ENCODE results near the gene CTNNBL1.

The CTNNBL1 gene

DNA sequence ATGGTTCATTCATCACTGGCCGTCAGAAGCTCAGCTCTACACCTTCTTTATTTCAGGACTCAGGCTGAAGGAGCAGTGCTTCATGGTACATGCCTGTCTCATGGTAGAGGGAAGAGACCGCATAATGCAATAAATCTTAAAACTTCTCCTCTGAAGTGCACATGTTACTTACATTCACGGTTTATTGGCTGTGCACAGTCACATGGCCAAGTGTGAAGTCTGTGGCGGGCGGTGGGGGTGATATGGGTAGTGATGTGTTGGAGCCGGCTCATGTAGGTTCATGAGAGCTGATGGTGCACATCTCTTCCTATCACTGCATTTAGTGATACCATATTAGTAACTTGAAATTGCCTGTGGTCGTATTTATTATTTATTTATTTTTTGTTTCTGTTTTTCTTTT is 102.9 kb downstream of the CTNNBL1 start:
- Histone ChIP-seq H3K4me2 (ENCODE audit: low read length) (no peak overlapping the region), H3K27ac (ENCODE audit: low read depth, low read length) (no peak overlapping the region), H4K8ac (ENCODE audit: low read depth, low read length) (no peak overlapping the region), H3K9me3 (ENCODE audit: insufficient read depth, low read depth, low read length) (no peaks in the 10 kb centered on the region), H3K23ac (ENCODE audit: low read length) (no peak overlapping the region), H2BK5ac (ENCODE audit: low read depth, low read length, poor library complexity) (no peak overlapping the region), H2BK12ac (ENCODE audit: low read length) (no peak overlapping the region), H3K14ac (ENCODE audit: low read length) (no peak overlapping the region), H2BK120ac (ENCODE audit: insufficient read depth, low read length, poor library complexity) (no peak overlapping the region), H4K12ac (ENCODE audit: low read depth, low read length) (no peak overlapping the region), H4K91ac (ENCODE audit: low read depth, low read length) (no peak overlapping the region), H3K4ac (ENCODE audit: low read depth, low read length) (no peak overlapping the region), H3K79me1 (ENCODE audit: low read length) (no peaks in the 10 kb centered on the region), H3K9ac (ENCODE audit: low read length) (no peak overlapping the region), H3K18ac (ENCODE audit: low read length) (no peak overlapping the region), H3K27me3 (ENCODE audit: insufficient read depth, low read length) (no peaks in the 10 kb centered on the region), H3K79me2 (ENCODE audit: control insufficient read depth, insufficient read depth, low read length, poor library complexity) (no peaks in the 10 kb centered on the region), H2AFZ (ENCODE audit: insufficient read depth, low read length, poor library complexity) (no peak overlapping the region), H3K4me3 (ENCODE audit: low read depth, low read length) (no peak overlapping the region), H2AK5ac (ENCODE audit: low read length) (no peak overlapping the region), H3K36me3 (ENCODE audit: control insufficient read depth in 1 of 2, insufficient read depth in 2 of 2, low read length in 2 of 2) (peaks cover 2 to 3% of the 10 kb centered on the region in 2 experiments), H3K4me1 (ENCODE audit: control insufficient read depth in 1 of 2, insufficient read depth in 2 of 2, low read length in 2 of 2) (no peaks in the 10 kb centered on the region)
- no peak for DNase-seq
- no CpG with 5 or more reads among the region's 7 CpGs for WGBS (ENCODE audit: extremely low coverage, insufficient coverage, insufficient read length)

DNA sequence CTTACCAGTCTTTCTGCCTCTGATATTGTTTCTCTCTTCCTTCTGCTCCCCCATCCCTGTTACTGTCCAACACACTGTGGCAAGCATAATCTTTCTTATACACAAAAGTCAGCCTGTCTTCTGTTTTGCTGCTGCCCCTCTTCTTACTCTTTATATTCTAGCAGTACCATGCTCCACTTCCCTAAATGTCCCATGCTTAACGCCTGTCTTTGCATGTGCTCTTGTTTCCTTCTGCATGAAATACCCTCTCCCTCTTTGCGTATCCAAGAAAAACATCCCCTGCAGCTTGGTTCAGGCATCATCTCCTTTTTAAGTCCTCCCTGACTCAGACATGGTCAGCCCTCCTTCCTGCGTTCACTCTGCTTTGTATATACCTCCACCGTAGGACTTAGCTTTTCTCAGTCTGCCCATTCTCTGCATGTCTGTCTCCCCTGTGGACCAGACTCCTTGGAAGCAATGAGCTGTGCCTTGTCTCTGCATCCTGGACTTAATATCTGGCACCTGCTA is 103.9 kb downstream of the CTNNBL1 start:
- Histone ChIP-seq H3K27me3 (ENCODE audit: insufficient read depth, low read length) (no peaks in the 10 kb centered on the region), H3K79me1 (ENCODE audit: low read length) (no peaks in the 10 kb centered on the region), H3K23ac (ENCODE audit: low read length) (no peak overlapping the region), H2BK5ac (ENCODE audit: low read depth, low read length, poor library complexity) (no peak overlapping the region), H4K91ac (ENCODE audit: low read depth, low read length) (no peak overlapping the region), H3K18ac (ENCODE audit: low read length) (no peak overlapping the region), H3K4me3 (ENCODE audit: low read depth, low read length) (no peak overlapping the region), H3K4ac (ENCODE audit: low read depth, low read length) (no peak overlapping the region), H3K27ac (ENCODE audit: low read depth, low read length) (no peak overlapping the region), H2AFZ (ENCODE audit: insufficient read depth, low read length, poor library complexity) (no peak overlapping the region), H3K4me1 (ENCODE audit: control insufficient read depth in 1 of 2, insufficient read depth in 2 of 2, low read length in 2 of 2) (no peaks in the 10 kb centered on the region), H2BK120ac (ENCODE audit: insufficient read depth, low read length, poor library complexity) (no peak overlapping the region), H4K12ac (ENCODE audit: low read depth, low read length) (no peak overlapping the region), H3K9ac (ENCODE audit: low read length) (no peak overlapping the region), H2BK12ac (ENCODE audit: low read length) (no peak overlapping the region), H3K36me3 (ENCODE audit: control insufficient read depth in 1 of 2, insufficient read depth in 2 of 2, low read length in 2 of 2) (peaks cover 2 to 3% of the 10 kb centered on the region in 2 experiments), H3K4me2 (ENCODE audit: low read length) (no peak overlapping the region), H3K79me2 (ENCODE audit: control insufficient read depth, insufficient read depth, low read length, poor library complexity) (no peaks in the 10 kb centered on the region), H3K9me3 (ENCODE audit: insufficient read depth, low read depth, low read length) (no peaks in the 10 kb centered on the region), H2AK5ac (ENCODE audit: low read length) (no peak overlapping the region), H3K14ac (ENCODE audit: low read length) (no peak overlapping the region), H4K8ac (ENCODE audit: low read depth, low read length) (no peak overlapping the region)
- no CpG with 5 or more reads among the region's 4 CpGs for WGBS (ENCODE audit: extremely low coverage, insufficient coverage, insufficient read length)
- no peak for DNase-seq

DNA sequence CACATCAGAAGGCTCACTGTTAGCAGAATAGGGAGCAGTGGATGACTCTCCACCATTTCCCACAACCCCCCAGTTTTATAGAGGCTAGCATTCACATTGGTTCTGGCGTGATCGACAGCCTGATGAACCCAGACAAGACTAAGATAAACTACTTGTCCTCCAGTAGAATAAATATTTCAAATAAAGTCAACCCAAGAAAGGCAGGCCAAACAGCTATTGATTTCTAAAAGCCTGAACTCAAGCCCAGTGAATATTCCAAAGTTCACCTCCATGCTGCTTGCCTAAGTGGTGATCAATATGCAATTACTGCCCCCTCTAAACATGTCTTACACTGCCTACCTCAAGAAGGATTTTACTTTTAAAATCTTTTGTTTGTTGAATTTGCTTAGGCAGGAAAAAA is 104.5 kb downstream of the CTNNBL1 start:
- H3K4me1 ChIP-seq (ENCODE audit: control insufficient read depth in 1 of 2, insufficient read depth in 2 of 2, low read length in 2 of 2) = no peaks in the 10 kb centered on the region
- WGBS (ENCODE audit: extremely low coverage, insufficient coverage, insufficient read length) = no CpG with 5 or more reads among the region's 2 CpGs
- no peak overlapping the region for H3K14ac ChIP-seq (ENCODE audit: low read length)
- H3K36me3 ChIP-seq (ENCODE audit: control insufficient read depth in 1 of 2, insufficient read depth in 2 of 2, low read length in 2 of 2) = peaks cover 2 to 3% of the 10 kb centered on the region in 2 experiments
- no peak overlapping the region for H3K27ac ChIP-seq (ENCODE audit: low read depth, low read length)
- H4K8ac ChIP-seq (ENCODE audit: low read depth, low read length) = no peak overlapping the region
- H3K79me2 ChIP-seq (ENCODE audit: control insufficient read depth, insufficient read depth, low read length, poor library complexity) = no peaks in the 10 kb centered on the region
- no peak overlapping the region for H3K9ac ChIP-seq (ENCODE audit: low read length)
- DNase-seq = no peak
- H3K79me1 ChIP-seq (ENCODE audit: low read length) = no peaks in the 10 kb centered on the region
- no peak overlapping the region for H3K4me2 ChIP-seq (ENCODE audit: low read length)
- no peak overlapping the region for H4K91ac ChIP-seq (ENCODE audit: low read depth, low read length)
- H3K4me3 ChIP-seq (ENCODE audit: low read depth, low read length) = no peak overlapping the region
- H2BK5ac ChIP-seq (ENCODE audit: low read depth, low read length, poor library complexity) = no peak overlapping the region
- H4K12ac ChIP-seq (ENCODE audit: low read depth, low read length) = no peak overlapping the region
- no peaks in the 10 kb centered on the region for H3K27me3 ChIP-seq (ENCODE audit: insufficient read depth, low read length)
- H3K23ac ChIP-seq (ENCODE audit: low read length) = no peak overlapping the region
- H3K4ac ChIP-seq (ENCODE audit: low read depth, low read length) = no peak overlapping the region
- H3K9me3 ChIP-seq (ENCODE audit: insufficient read depth, low read depth, low read length) = no peaks in the 10 kb centered on the region
- H2BK120ac ChIP-seq (ENCODE audit: insufficient read depth, low read length, poor library complexity) = no peak overlapping the region
- H2AFZ ChIP-seq (ENCODE audit: insufficient read depth, low read length, poor library complexity) = no peak overlapping the region
- H3K18ac ChIP-seq (ENCODE audit: low read length) = no peak overlapping the region
- H2AK5ac ChIP-seq (ENCODE audit: low read length) = no peak overlapping the region
- H2BK12ac ChIP-seq (ENCODE audit: low read length) = no peak overlapping the region

DNA sequence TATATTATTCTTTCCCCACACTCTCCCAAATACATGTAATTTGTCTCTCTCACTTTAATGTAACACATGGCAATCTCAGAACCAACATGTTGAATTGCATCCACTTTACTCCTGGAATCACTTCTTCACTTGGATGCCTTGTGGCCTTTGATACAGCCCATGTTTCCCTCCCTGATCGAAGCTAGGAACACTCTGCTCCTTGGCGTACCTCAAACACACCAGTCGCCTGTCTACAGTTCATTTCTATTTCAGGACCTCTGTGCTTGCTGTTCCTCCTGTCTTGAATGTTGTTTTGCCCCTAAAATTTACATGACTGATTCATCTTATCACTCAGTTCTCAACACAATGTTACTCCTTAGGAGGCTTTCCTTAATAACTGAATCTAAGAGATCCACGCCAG is 106.8 kb downstream of the CTNNBL1 start:
- no peak overlapping the region for H2BK5ac ChIP-seq (ENCODE audit: low read depth, low read length, poor library complexity)
- H3K18ac ChIP-seq (ENCODE audit: low read length) = no peak overlapping the region
- peaks cover 9 to 10% of the 10 kb centered on the region in 2 experiments for H3K36me3 ChIP-seq (ENCODE audit: control insufficient read depth in 1 of 2, insufficient read depth in 2 of 2, low read length in 2 of 2)
- H3K79me1 ChIP-seq (ENCODE audit: low read length) = no peaks in the 10 kb centered on the region
- no peak overlapping the region for H3K4me3 ChIP-seq (ENCODE audit: low read depth, low read length)
- no peak overlapping the region for H2AFZ ChIP-seq (ENCODE audit: insufficient read depth, low read length, poor library complexity)
- H4K12ac ChIP-seq (ENCODE audit: low read depth, low read length) = no peak overlapping the region
- no CpG with 5 or more reads among the region's 4 CpGs for WGBS (ENCODE audit: extremely low coverage, insufficient coverage, insufficient read length)
- H2BK12ac ChIP-seq (ENCODE audit: low read length) = no peak overlapping the region
- H3K23ac ChIP-seq (ENCODE audit: low read length) = no peak overlapping the region
- no peak overlapping the region for H3K4me2 ChIP-seq (ENCODE audit: low read length)
- H4K8ac ChIP-seq (ENCODE audit: low read depth, low read length) = no peak overlapping the region
- H3K9me3 ChIP-seq (ENCODE audit: insufficient read depth, low read depth, low read length) = no peaks in the 10 kb centered on the region
- no peak overlapping the region for H2AK5ac ChIP-seq (ENCODE audit: low read length)
- no peak overlapping the region for H3K4ac ChIP-seq (ENCODE audit: low read depth, low read length)
- no peak overlapping the region for H4K91ac ChIP-seq (ENCODE audit: low read depth, low read length)
- no peaks in the 10 kb centered on the region for H3K4me1 ChIP-seq (ENCODE audit: control insufficient read depth in 1 of 2, insufficient read depth in 2 of 2, low read length in 2 of 2)
- H3K14ac ChIP-seq (ENCODE audit: low read length) = no peak overlapping the region
- no peak overlapping the region for H2BK120ac ChIP-seq (ENCODE audit: insufficient read depth, low read length, poor library complexity)
- H3K79me2 ChIP-seq (ENCODE audit: control insufficient read depth, insufficient read depth, low read length, poor library complexity) = no peaks in the 10 kb centered on the region
- no peaks in the 10 kb centered on the region for H3K27me3 ChIP-seq (ENCODE audit: insufficient read depth, low read length)
- H3K27ac ChIP-seq (ENCODE audit: low read depth, low read length) = no peak overlapping the region
- H3K9ac ChIP-seq (ENCODE audit: low read length) = no peak overlapping the region
- no peak for DNase-seq
